Activated gamma-delta T cell treated with Interleukin-2 at 50 U/mL for 16 hours (primary cell): ENCODE results near the gene RAB11FIP5.
"Not testable (repeated sequence)": the region's sequence is repeated elsewhere in the genome, so short reads cannot be mapped to it uniquely, and the experiment has no call there.

Experiments used
- DNase-seq: peaks from one replicate; pipeline ENCODE4 v3.0.0-alpha.2; 2020

Gene RAB11FIP5

DNA sequence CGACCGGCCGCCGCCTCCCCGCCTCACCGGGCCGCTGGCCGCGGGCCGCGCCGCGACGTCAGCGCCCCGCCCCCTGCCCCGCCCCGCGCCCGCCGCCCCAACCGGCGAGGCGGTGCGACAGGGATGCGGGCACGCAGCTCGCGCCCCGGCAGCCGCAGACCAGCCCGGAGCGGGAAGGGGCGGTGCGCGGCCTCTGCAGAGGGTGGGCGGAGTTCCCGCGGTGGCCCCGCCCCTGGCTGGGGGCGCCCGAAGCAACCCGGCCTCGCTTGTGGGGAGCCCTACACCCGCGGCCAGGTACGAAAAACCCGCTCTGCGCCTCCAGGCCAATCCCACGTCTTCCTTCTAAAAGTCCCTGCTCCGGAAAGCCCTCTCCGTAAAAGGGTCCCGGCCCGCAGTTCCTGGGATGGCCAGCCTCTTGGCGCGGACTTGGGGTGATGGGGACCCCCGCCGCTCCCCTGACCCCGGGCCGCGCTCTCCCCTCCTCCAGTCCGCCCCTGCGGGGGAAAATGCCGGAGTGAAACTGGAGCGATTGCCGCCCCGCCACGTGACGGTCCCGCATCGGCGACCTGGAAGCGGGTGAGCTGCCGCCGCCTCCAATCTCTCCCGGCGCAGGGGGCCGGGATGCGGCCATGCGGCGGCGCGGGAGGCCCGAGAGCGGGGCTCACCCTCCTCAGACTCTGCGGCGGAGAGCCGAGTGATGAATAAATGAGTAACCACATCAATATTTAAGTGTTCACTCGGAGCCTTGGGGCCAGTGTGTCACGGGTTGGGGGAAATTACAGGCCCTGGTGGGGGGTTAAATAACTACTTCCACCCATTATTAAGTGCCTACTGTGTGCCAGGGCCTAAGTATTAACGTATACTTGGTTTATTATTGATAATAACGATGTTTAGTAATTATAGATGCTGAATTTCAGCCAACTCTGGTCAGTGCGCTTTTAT, at the start of gene RAB11FIP5:
TSS of gene RAB11FIP5 (minus strand) at position 36 of the 942 bp plus-strand sequence. CDS start 171 bp downstream, outside the sequence.
- DNase-seq: peak; percentile 68

DNA sequence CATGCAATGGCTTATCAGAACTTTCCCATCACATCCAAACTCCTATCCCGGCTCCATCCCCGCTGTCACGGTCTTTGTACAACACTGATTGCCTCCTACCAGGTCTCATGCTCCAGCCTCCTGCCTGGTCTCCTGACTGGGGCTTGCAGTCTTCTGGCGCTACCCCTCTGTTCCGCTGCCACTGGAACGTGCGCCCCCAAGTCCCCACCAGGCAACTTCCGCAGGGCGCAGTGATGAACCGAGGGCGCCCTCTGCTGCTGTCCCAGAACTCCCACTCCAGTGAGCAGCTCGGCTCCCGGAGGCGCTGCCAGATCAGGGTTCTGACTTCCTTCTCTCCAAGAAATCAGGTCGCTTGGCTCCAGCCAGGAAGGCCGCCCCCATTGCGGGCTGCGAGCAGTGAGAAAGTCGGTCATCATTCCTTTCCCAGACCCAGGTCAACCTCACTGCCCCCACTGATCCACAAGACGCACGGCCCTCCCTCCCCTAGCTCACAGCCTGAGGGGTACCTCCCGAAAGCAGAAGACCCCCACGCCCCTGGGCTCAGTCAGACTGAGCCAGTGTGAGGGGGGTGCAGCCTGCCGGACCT, 43.9 kb upstream of the RAB11FIP5 start:
- no peak for DNase-seq

- no peak for DNase-seq
Observed at GRCh38 chr2:73142937-73143336, 30.2 kb upstream of the RAB11FIP5 start.

GRCh38 chr2:73141896-73142295, 29.1 kb upstream of the RAB11FIP5 start:
- DNase-seq: no peak

- no peak for DNase-seq
Observed at GRCh38 chr2:73135236-73135635, 22.5 kb upstream of the RAB11FIP5 start.

- no peak for DNase-seq
Observed at GRCh38 chr2:73134471-73134870, 21.7 kb upstream of the RAB11FIP5 start.

GRCh38 chr2:73133566-73134197, 20.9 kb upstream of the RAB11FIP5 start:
- no peak for DNase-seq

- no peak for DNase-seq
Observed at GRCh38 chr2:73131807-73132206, 19.1 kb upstream of the RAB11FIP5 start.

GRCh38 chr2:73130790-73131189, 18.0 kb upstream of the RAB11FIP5 start:
- DNase-seq: no peak

DNA sequence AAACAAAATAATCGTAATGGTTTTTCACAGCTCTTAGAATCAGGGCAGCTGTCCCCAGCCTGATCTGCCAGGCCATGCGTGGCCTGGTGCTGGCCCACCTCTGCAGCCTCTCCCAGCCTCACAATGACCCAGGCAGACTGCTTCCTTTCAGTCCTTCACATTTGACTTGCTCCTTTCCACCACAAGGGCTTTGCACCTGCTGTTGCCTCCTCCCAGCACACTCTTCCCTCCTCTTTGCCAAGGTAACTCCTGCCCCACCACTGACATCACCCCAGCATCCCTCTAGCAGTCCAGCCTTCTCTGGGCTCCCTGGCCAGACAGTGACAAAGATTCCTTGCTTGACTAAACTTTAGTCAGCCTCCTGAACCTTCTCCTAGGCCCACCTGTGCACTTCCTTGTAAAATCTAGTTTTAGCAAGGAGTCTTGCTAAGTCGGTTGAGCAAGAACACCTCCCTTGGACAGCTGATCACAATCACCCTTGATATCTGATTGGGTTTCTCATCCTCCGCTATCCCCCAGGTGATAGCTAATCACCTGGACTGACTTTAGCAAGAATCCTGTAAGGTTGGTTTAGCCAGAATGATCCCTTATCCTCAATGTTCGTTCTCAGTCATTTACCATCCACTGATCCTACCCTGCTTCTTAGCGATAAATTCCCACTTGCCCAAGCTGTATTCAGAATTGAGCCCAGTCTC, 16.2 kb upstream of the RAB11FIP5 start:
- no peak for DNase-seq

DNA sequence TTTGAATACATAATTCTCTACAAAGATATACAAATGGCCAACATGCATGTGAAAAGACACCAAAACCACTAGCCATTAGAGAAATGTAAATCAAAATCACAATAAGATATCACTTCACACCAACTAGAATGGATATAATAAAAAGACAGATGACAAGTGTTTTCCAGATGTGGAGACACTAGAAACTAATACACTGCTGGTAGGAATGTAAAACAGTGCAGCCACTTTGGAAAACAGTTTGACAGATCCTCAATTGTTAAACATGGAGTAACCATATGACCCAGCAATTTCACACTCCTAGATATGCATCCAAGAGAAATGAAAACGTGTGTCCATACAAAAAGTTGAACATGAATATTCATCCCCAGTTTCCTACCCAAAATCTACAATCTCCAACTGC, 9.8 kb upstream of the RAB11FIP5 start:
- no peak for DNase-seq

GRCh38 chr2:73119611-73120239, 7.0 kb upstream of the RAB11FIP5 start:
- DNase-seq: not testable (repeated sequence)

- DNase-seq: no peak
Observed at GRCh38 chr2:73117441-73117840, 4.7 kb upstream of the RAB11FIP5 start.

GRCh38 chr2:73116182-73116960, 3.6 kb upstream of the RAB11FIP5 start:
- no peak for DNase-seq

- DNase-seq: no peak
Observed at GRCh38 chr2:73114273-73114867, 1.6 kb upstream of the RAB11FIP5 start.

- no peak for DNase-seq
Observed at GRCh38 chr2:73112026-73112912, 479 bp downstream of the RAB11FIP5 start.

GRCh38 chr2:73111073-73112025, 1.4 kb downstream of the RAB11FIP5 start:
- DNase-seq: no peak

DNA sequence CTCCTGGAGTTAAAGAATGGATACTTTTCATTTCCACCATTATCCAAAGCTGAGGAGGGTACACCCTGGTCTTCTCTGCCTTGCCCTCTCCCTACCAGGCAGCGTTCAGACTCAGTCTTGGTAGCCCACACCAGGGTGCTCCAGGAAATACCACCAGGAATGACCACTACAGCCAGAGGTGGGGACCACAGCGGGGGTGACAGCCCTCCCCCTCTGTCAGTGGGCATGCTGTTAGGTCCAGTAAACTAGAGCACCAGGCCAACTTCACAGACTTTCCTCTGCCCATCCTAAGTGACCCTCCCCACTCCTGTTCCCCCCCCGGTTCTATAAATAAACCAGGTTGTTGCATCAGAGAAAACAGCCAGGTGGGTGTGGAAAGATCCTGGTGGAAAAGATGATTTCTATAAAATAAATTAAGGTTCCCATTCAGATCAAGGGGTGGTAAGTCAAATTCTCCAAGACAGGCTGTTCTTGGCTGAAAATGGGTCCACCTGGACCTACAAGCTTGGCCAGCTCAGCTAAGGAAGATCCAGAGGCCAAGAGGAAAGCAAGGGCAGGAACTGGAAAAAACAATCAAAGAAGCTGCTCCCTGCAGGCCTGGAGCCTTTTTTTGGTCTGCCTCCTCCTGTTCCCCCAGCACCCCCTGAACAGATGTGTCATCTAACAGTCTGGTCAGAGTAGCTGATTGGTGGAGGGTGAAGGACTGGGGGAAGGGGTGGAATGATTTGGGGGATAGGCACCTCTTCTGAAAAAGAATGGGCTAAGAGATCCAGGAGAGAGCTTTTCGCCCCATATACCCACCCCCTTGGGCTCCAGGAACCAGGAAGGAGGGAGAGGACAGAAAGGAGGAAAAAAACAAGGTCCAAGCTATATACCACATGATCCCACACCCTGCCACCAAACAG, 2.3 kb downstream of the RAB11FIP5 start:
- DNase-seq: no peak
